Omental fat pad (tissue), 4 donors: ENCODE measurements around the gene DMKN. TPM values are rescaled to one million over a fixed set of nuclear protein-coding genes. Genes with fewer than 3 reads are reported as not detected.

Experiments
- ATAC-seq: fragments of 150-250 bp; one replicate; pipeline ENCODE4 v1.9.1; 2016; ENCODE audit warnings: mild to moderate bottlenecking, moderate library complexity; ENCODE audit not compliant: low FRiP score
- DNase-seq: peaks from one replicate; pipeline ENCODE4 v3.0.0-alpha.2; 2019; ENCODE audit warnings: low spot score
- CTCF ChIP-seq, 3 donors: fragments of 450-650 bp; IDR thresholded peaks; one replicate each; pipeline ENCODE4 v1.5.1; 2016 to 2017; ENCODE audit warnings: antibody characterized with exemption in 3 of 3, mild to moderate bottlenecking in 3 of 3, moderate library complexity in 2 of 3
- total RNA-seq, 4 donors: library from RNA; depleted of rRNA; stranded (reverse); fragments of >200 nt; gene quantifications; one replicate each; pipeline ENCODE4 v1.1.0, GENCODE V29; 2016

The DMKN gene, protein sequence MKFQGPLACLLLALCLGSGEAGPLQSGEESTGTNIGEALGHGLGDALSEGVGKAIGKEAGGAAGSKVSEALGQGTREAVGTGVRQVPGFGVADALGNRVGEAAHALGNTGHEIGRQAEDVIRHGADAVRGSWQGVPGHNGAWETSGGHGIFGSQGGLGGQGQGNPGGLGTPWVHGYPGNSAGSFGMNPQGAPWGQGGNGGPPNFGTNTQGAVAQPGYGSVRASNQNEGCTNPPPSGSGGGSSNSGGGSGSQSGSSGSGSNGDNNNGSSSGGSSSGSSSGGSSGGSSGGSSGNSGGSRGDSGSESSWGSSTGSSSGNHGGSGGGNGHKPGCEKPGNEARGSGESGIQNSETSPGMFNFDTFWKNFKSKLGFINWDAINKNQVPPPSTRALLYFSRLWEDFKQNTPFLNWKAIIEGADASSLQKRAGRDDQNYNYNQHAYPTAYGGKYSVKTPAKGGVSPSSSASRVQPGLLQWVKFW
- total RNA-seq, result 10 to 100 TPM in 3 of 4 donors, 1 to 10 TPM in 1; 2.8 to 48.9 (median 33.8) TPM

DNA sequence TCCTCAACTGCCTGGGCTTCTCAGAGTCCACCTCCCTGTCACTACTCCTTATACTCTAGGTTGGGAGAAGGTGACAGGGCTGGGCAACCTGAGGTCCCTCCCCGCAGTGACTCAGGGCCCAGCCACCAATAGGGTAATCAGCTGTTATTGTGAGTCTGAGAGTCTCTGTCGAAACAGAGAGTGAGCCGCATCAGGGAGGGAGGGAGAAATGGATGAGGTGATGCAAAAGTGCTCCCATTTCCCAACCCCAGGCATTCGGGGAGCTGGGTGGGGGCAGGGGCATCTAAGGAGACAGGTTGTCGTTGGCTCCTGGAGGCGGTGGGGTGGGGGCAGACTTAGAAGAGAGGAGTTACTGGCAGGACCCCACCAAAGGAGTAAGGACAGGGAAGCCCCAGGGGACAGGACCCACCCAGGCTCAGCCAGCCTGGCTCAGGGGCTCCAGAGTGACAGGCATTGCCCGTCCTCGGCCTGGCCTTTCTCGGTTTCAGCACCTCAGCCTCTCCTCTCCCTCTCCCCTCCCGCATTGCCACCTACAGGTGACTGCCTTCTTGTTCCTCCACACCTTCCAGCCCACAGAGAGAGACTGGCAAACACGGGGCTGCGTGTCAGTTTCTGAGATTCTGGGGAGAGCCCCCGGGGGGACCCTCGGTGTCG, at the start of gene DMKN:
DMKN (minus strand) TSS at position 22 of the 654 bp plus-strand sequence. CDS start 174 bp downstream, outside the sequence.
- TF ChIP-seq CTCF (IDR thresholded peaks at IDR 0.05), result no peak
- ATAC-seq, result peak; percentile 59
- no peak for DNase-seq

GRCh38 chr19:35562776-35563175, 49.3 kb upstream of the DMKN start:
- no peak for ATAC-seq
- TF ChIP-seq CTCF (IDR thresholded peaks at IDR 0.05), result no peak
- no peak for DNase-seq

GRCh38 chr19:35562336-35562735, 48.9 kb upstream of the DMKN start:
- ATAC-seq (no peak), DNase-seq (no peak)
- no peak for TF ChIP-seq CTCF (IDR thresholded peaks at IDR 0.05)

GRCh38 chr19:35561436-35561835, 48.0 kb upstream of the DMKN start:
- ATAC-seq (no peak), DNase-seq (no peak)
- TF ChIP-seq CTCF (IDR thresholded peaks at IDR 0.05), result no peak

DNA sequence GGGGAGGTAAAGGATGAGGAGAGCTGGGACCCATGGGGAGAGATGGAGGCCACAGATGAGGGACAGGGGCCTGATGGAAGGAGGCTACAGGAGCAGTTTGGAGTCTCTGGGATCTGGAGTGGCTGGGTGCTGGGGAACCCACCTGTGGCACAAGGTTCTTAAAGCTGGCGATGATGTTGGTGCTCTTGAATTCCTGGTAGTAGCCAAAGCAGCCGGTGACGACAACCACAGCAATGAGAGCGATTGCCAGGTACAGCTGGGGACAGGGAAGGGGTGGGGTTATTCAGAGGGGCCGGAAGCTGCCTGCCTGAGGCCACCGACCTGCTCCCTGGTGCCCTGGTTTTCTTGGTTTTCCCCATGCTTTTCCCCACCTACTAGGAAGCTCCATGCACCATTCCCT, 47.2 kb upstream of the DMKN start:
- ATAC-seq (no peak), DNase-seq (no peak)
- TF ChIP-seq CTCF (IDR thresholded peaks at IDR 0.05), result no peak

GRCh38 chr19:35560271-35560670, 46.8 kb upstream of the DMKN start:
- DNase-seq (no peak), ATAC-seq (no peak)
- no peak for TF ChIP-seq CTCF (IDR thresholded peaks at IDR 0.05)
